Gastrocnemius medialis (tissue), 4 donors: ENCODE results near the gene ATP9A.

Experiments used
- CTCF ChIP-seq, 5 experiments: fragments of 450-650 bp in 3 of 5; fragments of 200-600 bp in 2 of 5; sonication (generic) in 2 of 5; IDR thresholded peaks in 4 of 5; conservative IDR thresholded peaks in 1 of 5; 1 replicate in 4 of 5; 2 replicates in 1 of 5; pipeline ENCODE4 v1.5.1; 2016 to 2019; ENCODE audit warnings: antibody characterized with exemption in 5 of 5, mild to moderate bottlenecking in 3 of 5, moderate library complexity in 3 of 5
- POLR2A ChIP-seq, 2 donors: fragments of 450-650 bp; IDR thresholded peaks; one replicate each; pipeline ENCODE4 v1.6.1; 2017; ENCODE audit warnings: antibody characterized with exemption in 2 of 2, mild to moderate bottlenecking in 2 of 2, moderate library complexity in 2 of 2

GRCh38 chr20:51609251-51609650 lies 158.9 kb downstream of the ATP9A start:
- TF ChIP-seq CTCF (IDR thresholded peaks at IDR 0.05 in 4 of 5, conservative IDR thresholded peaks at IDR 0.05 in 1 of 5) = no peak
- TF ChIP-seq POLR2A (IDR thresholded peaks at IDR 0.05) = no peak
